Measurements from ENCODE around the gene DESI2. TPM values are rescaled to one million over a fixed set of nuclear protein-coding genes. Genes with fewer than 3 reads are reported as not detected.
A peak's percentile ranks its signal among the peaks of the same experiment; 100 is the strongest.

DESI2 gene
- total RNA-seq, 1 donor from 2014 or later, result 43.7 TPM

DNA sequence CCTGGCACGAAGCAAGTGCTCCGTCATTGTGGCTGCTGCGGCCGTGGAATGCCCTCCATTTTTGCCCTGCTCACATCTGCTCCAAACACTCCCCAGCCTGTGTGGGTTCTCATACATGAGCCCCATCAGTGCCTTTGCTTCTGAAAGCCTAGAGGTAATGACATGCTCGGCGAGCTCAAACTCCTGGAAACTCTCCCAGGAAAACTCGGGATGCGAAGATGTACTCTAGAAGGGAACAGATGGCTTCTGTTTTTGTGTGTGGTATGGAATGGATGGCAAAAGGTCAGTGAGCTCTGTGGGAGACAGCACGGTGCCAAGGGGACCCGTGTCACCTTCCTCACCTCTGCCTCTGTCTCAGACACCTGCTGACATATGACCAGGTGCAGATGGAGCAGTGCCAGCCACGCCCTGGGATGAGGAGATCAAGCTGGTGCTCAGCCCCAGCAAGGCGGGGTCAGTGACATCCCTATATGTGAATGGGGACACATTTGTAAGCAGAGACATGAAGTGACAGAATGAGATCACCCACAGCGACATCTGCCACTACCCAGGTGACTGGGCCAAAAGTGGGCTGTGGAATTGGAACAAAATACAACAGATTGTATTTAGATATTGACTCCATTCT lies 98.5 kb downstream of the DESI2 start:
- H3K9me3 ChIP-seq, result no peaks in the 10 kb centered on the region
- DNase-seq (no peak), ATAC-seq (no peak)
- no peak overlapping the region for H3K27ac ChIP-seq
- no peaks in the 10 kb centered on the region for H3K27me3 ChIP-seq (ENCODE audit: low read depth)
- TF ChIP-seq, protein P1, sequence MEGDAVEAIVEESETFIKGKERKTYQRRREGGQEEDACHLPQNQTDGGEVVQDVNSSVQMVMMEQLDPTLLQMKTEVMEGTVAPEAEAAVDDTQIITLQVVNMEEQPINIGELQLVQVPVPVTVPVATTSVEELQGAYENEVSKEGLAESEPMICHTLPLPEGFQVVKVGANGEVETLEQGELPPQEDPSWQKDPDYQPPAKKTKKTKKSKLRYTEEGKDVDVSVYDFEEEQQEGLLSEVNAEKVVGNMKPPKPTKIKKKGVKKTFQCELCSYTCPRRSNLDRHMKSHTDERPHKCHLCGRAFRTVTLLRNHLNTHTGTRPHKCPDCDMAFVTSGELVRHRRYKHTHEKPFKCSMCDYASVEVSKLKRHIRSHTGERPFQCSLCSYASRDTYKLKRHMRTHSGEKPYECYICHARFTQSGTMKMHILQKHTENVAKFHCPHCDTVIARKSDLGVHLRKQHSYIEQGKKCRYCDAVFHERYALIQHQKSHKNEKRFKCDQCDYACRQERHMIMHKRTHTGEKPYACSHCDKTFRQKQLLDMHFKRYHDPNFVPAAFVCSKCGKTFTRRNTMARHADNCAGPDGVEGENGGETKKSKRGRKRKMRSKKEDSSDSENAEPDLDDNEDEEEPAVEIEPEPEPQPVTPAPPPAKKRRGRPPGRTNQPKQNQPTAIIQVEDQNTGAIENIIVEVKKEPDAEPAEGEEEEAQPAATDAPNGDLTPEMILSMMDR (IDR thresholded peaks at IDR 0.05), result no peak
- intact Hi-C loops (cut with DNase I), result no loop called here
- no peaks in the 10 kb centered on the region for H3K4me1 ChIP-seq
- H3K36me3 ChIP-seq, result no peaks in the 10 kb centered on the region
- H3K4me3 ChIP-seq, result no peak overlapping the region

- intact Hi-C loops (cut with DNase I), result no loop called here
- H3K27ac ChIP-seq, result no peak overlapping the region
- no peaks in the 10 kb centered on the region for H3K4me1 ChIP-seq
- ATAC-seq (no peak), DNase-seq (no peak)
- no peak overlapping the region for H3K4me3 ChIP-seq
- no peaks in the 10 kb centered on the region for H3K36me3 ChIP-seq
- TF ChIP-seq, protein P1 (IDR thresholded peaks at IDR 0.05), result no peak
- H3K9me3 ChIP-seq, result no peaks in the 10 kb centered on the region
- H3K27me3 ChIP-seq (ENCODE audit: low read depth), result no peaks in the 10 kb centered on the region
Measured at GRCh38 chr1:244755673-244756072, 102.7 kb downstream of the DESI2 start.

- Histone ChIP-seq H3K4me1 (no peaks in the 10 kb centered on the region), H3K4me3 (no peak overlapping the region), H3K27me3 (ENCODE audit: low read depth) (no peaks in the 10 kb centered on the region), H3K36me3 (no peaks in the 10 kb centered on the region), H3K27ac (no peak overlapping the region), H3K9me3 (no peaks in the 10 kb centered on the region)
- DNase-seq (no peak), ATAC-seq (peak; percentile 17 to 89)
- intact Hi-C loops (cut with DNase I), result no loop called here
- TF ChIP-seq, protein P1 (IDR thresholded peaks at IDR 0.05), result no peak
Measured at GRCh38 chr1:244757091-244757939, 104.4 kb downstream of the DESI2 start.

Other genes with a start within 250 kb of the DESI2 start
- 38.5 TPM for gene ADSS2, start 201.2 kb upstream of the DESI2 start, total RNA-seq
- gene CATSPERE, start 191.9 kb upstream of the DESI2 start, total RNA-seq, result 1.7 TPM
- 22.8 TPM for gene COX20, start 182.5 kb downstream of the DESI2 start, total RNA-seq
- 279 TPM for gene HNRNPU, start 211.4 kb downstream of the DESI2 start, total RNA-seq

Measured in lower lobe of right lung (tissue), 2 donors.